CD4-positive, alpha-beta T cell treated with Interleukin-4 for 1 hour (primary cell): ENCODE results near the gene CMSS1.

Source experiments
- DNase-seq, 2 donors: peaks; one replicate each; pipeline ENCODE4 v3.0.0-alpha.2; 2020 to 2022

Gene CMSS1

GRCh38 chr3:99940350-99940749, 122.7 kb downstream of the CMSS1 start:
- no peak for DNase-seq

GRCh38 chr3:99941211-99941610, 123.5 kb downstream of the CMSS1 start:
- no peak for DNase-seq

- DNase-seq = no peak
These were observed 126.5 kb downstream of the CMSS1 start for GRCh38 chr3:99943931-99944761.

GRCh38 chr3:99945328-99945995, 127.8 kb downstream of the CMSS1 start:
- no peak for DNase-seq

- no peak for DNase-seq
These were observed 129.7 kb downstream of the CMSS1 start for GRCh38 chr3:99947356-99947755.

GRCh38 chr3:99948467-99949089, 130.9 kb downstream of the CMSS1 start:
- DNase-seq = no peak

GRCh38 chr3:99949956-99950670, 132.5 kb downstream of the CMSS1 start:
- DNase-seq = no peak

GRCh38 chr3:99950921-99951320, 133.3 kb downstream of the CMSS1 start:
- no peak for DNase-seq

GRCh38 chr3:99951701-99952100, 134.0 kb downstream of the CMSS1 start:
- DNase-seq = no peak

- DNase-seq = no peak
These were observed 134.6 kb downstream of the CMSS1 start for GRCh38 chr3:99952306-99952705.

- no peak for DNase-seq
These were observed 135.9 kb downstream of the CMSS1 start for GRCh38 chr3:99953596-99953995.

GRCh38 chr3:99954914-99955644, 137.4 kb downstream of the CMSS1 start:
- DNase-seq = no peak

GRCh38 chr3:99955773-99956562, 138.3 kb downstream of the CMSS1 start:
- no peak for DNase-seq

GRCh38 chr3:99957151-99957796, 139.6 kb downstream of the CMSS1 start:
- no peak for DNase-seq

GRCh38 chr3:99958222-99958912, 140.7 kb downstream of the CMSS1 start:
- no peak for DNase-seq

- no peak for DNase-seq
These were observed 142.6 kb downstream of the CMSS1 start for GRCh38 chr3:99960123-99960878.

GRCh38 chr3:99960941-99961340, 143.3 kb downstream of the CMSS1 start:
- DNase-seq = no peak

GRCh38 chr3:99961756-99962515, 144.3 kb downstream of the CMSS1 start:
- no peak for DNase-seq

GRCh38 chr3:99962703-99963102, 145.0 kb downstream of the CMSS1 start:
- DNase-seq = no peak
